Measurements from ENCODE around the gene EFHC1. TPM values are rescaled to one million over a fixed set of nuclear protein-coding genes. Genes with fewer than 3 reads are reported as not detected.

Gene EFHC1
- total RNA-seq, 2 experiments from 2014 or later, result 3.4 to 4.8 TPM

DNA sequence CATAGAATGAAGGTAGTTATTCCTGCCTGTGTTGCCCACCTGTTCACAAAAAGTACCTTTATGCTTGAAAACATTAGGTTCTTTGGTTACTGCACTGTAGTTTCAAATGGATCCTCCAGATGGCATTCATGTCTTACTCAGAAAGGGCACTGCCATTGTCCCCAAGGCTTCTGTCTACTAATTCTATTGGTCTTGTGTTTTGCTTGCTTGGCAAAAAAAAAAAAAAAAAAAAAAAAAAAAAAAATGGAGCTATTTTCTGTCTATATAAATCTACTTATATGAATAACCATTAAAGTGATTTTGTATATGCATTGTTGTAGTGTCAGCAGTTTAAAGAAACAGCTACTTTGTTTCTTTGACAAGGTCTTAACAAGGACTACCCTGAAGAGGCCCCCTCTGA lies 12.7 kb upstream of the EFHC1 start:
- peak overlapping the region; percentile 81 for H3K27ac Mint-ChIP-seq
- ChIA-PET CTCF (interaction anchor here (0.6 to 4.8 kb wide), 20 partner anchors 9 to 640 kb away, joined by 3 to 24 read pairs (median 3); partner anchors contain the start of gene EFHC1), POLR2A (interaction anchor here (0.7 to 1.1 kb wide), 4 partner anchors 9 to 256 kb away, joined by 3 to 4 read pairs (median 3); partner anchors contain the start of gene PAQR8)
- H3K36me3 ChIP-seq (ENCODE audit: insufficient read depth, low read length), result peaks cover 33% of the 10 kb centered on the region
- H3K9me3 ChIP-seq (ENCODE audit: control insufficient read depth in 1 of 2, insufficient read depth in 1 of 2, low read length in 2 of 2), result peaks cover 0 to 9% of the 10 kb centered on the region in 2 experiments
- H3K27ac ChIP-seq (ENCODE audit: low read depth in 1 of 2, low read length in 2 of 2), result no peak overlapping the region
- H3K9me3 Mint-ChIP-seq, result no peaks in the 10 kb centered on the region
- ATAC-seq (ENCODE audit: poor library complexity) (peak; percentile 97), DNase-seq (peak in 4 of 14 experiments; percentile 19 to 69 (median 61))
- intact Hi-C loops (cut with DNase I, micrococcal nuclease), result loop anchor here (1.0 to 10.0 kb wide), 2 partner anchors 243 to 256 kb away; no protein-coding TSS in a partner anchor
- no peaks in the 10 kb centered on the region for H3K27me3 ChIP-seq (ENCODE audit: control insufficient read depth in 1 of 2, insufficient read depth in 2 of 2, low read length in 2 of 2)
- no peaks in the 10 kb centered on the region for H3K27me3 Mint-ChIP-seq
- H3K36me3 Mint-ChIP-seq (ENCODE audit: low read depth), result peaks cover 35% of the 10 kb centered on the region
- TF ChIP-seq, protein P1, sequence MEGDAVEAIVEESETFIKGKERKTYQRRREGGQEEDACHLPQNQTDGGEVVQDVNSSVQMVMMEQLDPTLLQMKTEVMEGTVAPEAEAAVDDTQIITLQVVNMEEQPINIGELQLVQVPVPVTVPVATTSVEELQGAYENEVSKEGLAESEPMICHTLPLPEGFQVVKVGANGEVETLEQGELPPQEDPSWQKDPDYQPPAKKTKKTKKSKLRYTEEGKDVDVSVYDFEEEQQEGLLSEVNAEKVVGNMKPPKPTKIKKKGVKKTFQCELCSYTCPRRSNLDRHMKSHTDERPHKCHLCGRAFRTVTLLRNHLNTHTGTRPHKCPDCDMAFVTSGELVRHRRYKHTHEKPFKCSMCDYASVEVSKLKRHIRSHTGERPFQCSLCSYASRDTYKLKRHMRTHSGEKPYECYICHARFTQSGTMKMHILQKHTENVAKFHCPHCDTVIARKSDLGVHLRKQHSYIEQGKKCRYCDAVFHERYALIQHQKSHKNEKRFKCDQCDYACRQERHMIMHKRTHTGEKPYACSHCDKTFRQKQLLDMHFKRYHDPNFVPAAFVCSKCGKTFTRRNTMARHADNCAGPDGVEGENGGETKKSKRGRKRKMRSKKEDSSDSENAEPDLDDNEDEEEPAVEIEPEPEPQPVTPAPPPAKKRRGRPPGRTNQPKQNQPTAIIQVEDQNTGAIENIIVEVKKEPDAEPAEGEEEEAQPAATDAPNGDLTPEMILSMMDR (IDR thresholded peaks at IDR 0.05), result peak; percentile 57
- H3K4me1 ChIP-seq (ENCODE audit: insufficient read depth, low read length), result peaks cover 11% of the 10 kb centered on the region
- H3K4me1 Mint-ChIP-seq (ENCODE audit: low read depth), result peaks cover 38% of the 10 kb centered on the region
- no peak overlapping the region for H3K4me3 ChIP-seq (ENCODE audit: low read length)
- H3K4me3 Mint-ChIP-seq, result no peak overlapping the region

DNA sequence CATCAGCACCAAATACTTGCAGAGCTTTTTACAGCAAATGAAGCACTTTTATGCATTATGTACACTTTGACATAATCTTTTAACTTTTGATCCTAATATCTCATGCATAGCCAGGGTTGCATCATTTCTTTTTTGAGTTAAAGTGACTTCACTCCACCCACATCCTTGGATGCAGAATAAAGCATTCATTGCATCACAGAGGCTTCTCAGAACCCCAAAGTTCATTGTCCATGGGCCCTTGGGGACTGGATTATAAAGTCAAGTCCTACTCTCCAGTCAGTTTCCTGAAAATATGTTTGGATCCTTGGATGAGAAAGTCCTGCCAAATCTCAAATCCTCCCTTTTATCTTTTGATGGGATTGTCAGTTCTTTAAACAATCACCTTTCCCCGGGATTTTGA lies 10.6 kb upstream of the EFHC1 start:
- H3K4me1 ChIP-seq (ENCODE audit: insufficient read depth, low read length), result no peaks in the 10 kb centered on the region
- TF ChIP-seq, protein P1 (IDR thresholded peaks at IDR 0.05), result no peak
- no peak overlapping the region for H3K27ac ChIP-seq (ENCODE audit: low read depth in 1 of 2, low read length in 2 of 2)
- H3K9me3 Mint-ChIP-seq, result no peaks in the 10 kb centered on the region
- peaks cover 21% of the 10 kb centered on the region for H3K36me3 Mint-ChIP-seq (ENCODE audit: low read depth)
- no peak overlapping the region for H3K4me3 ChIP-seq (ENCODE audit: low read length)
- peak overlapping the region; percentile 64 for H3K27ac Mint-ChIP-seq
- POLR2A ChIA-PET, result interaction anchor here (0.9 kb wide), 1 partner anchor 19 kb away, joined by 7 read pairs; no protein-coding TSS in a partner anchor
- H3K27me3 ChIP-seq (ENCODE audit: control insufficient read depth in 1 of 2, insufficient read depth in 2 of 2, low read length in 2 of 2), result no peaks in the 10 kb centered on the region
- peaks cover 28% of the 10 kb centered on the region for H3K4me1 Mint-ChIP-seq (ENCODE audit: low read depth)
- no peak for DNase-seq
- H3K27me3 Mint-ChIP-seq, result no peaks in the 10 kb centered on the region
- H3K36me3 ChIP-seq (ENCODE audit: insufficient read depth, low read length), result peaks cover 14% of the 10 kb centered on the region
- CTCF ChIA-PET, result interaction anchor here (1.2 to 4.8 kb wide), 2 partner anchors 12 to 19 kb away, joined by 3 to 24 read pairs; no protein-coding TSS in a partner anchor
- H3K9me3 ChIP-seq (ENCODE audit: control insufficient read depth in 1 of 2, insufficient read depth in 1 of 2, low read length in 2 of 2), result no peaks in the 10 kb centered on the region
- intact Hi-C loops (cut with DNase I, micrococcal nuclease), result loop anchor here in 1 of 2 experiments (10.0 kb wide), 1 partner anchor 245 kb away; no protein-coding TSS in a partner anchor
- ATAC-seq (ENCODE audit: poor library complexity), result no peak
- H3K4me3 Mint-ChIP-seq, result no peak overlapping the region

DNA sequence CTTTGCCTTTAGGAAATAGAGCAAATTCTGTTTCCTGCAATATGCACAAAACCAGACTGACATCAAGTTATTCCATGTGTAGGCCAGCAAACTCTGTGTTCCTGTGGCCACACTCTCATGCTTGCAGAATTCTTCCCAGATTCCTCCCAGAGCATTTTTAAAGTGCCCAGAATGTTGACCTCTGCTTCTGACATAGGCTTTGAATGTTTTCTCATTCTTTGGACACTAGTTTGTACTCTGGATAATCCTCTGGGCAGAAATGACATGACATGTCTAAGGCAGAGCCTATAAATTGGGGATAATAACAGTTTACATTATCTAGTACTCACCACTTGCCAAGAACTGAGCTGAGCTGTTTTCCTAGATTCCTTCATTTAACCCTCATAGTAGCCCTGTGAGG lies 9.2 kb upstream of the EFHC1 start:
- H3K4me1 ChIP-seq (ENCODE audit: insufficient read depth, low read length), result no peaks in the 10 kb centered on the region
- POLR2A ChIA-PET, result interaction anchor here (0.8 kb wide), 1 partner anchor 21 kb away, joined by 4 read pairs; no protein-coding TSS in a partner anchor
- ATAC-seq (ENCODE audit: poor library complexity), result no peak

More for the DNA sequence above, 9.2 kb upstream of the EFHC1 start:
- Mint-ChIP-seq H3K36me3 (ENCODE audit: low read depth) (peaks cover 6% of the 10 kb centered on the region), H3K4me3 (no peak overlapping the region), H3K27ac (peak overlapping the region; percentile 64), H3K27me3 (no peaks in the 10 kb centered on the region), H3K9me3 (no peaks in the 10 kb centered on the region), H3K4me1 (ENCODE audit: low read depth) (peaks cover 33% of the 10 kb centered on the region)
- Histone ChIP-seq H3K9me3 (ENCODE audit: control insufficient read depth in 1 of 2, insufficient read depth in 1 of 2, low read length in 2 of 2) (no peaks in the 10 kb centered on the region), H3K27me3 (ENCODE audit: control insufficient read depth in 1 of 2, insufficient read depth in 2 of 2, low read length in 2 of 2) (no peaks in the 10 kb centered on the region), H3K4me3 (ENCODE audit: low read length) (no peak overlapping the region), H3K27ac (ENCODE audit: low read depth in 1 of 2, low read length in 2 of 2) (no peak overlapping the region), H3K36me3 (ENCODE audit: insufficient read depth, low read length) (peaks cover 2% of the 10 kb centered on the region)
- CTCF ChIA-PET, result no interaction called here
- DNase-seq, result no peak
- intact Hi-C loops (cut with DNase I, micrococcal nuclease), result loop anchor here in 1 of 2 experiments (10.0 kb wide), 2 partner anchors 346 to 1134 kb away; partner anchors contain the start of gene GCLC
- TF ChIP-seq, protein P1 (IDR thresholded peaks at IDR 0.05), result no peak
